Glutamatergic neuron (in vitro differentiated cells): ENCODE data around the gene SERPINA4. TPM values are rescaled to one million over a fixed set of nuclear protein-coding genes. Genes with fewer than 3 reads are reported as not detected.

Experiments used
- DNase-seq: peaks from one replicate; pipeline ENCODE4 v3.0.0; 2022
- H3K27ac Mint-ChIP-seq: one replicate; pipeline ENCODE4 v1.8.0; 2020; ENCODE audit warnings: mild to moderate bottlenecking, mixed read lengths, inconsistent platforms; ENCODE audit not compliant: unreplicated experiment
- H3K27me3 Mint-ChIP-seq: one replicate; pipeline ENCODE4 v1.8.0; 2020; ENCODE audit warnings: mild to moderate bottlenecking, moderate library complexity, mixed read lengths, inconsistent platforms; ENCODE audit not compliant: unreplicated experiment
- H3K36me3 Mint-ChIP-seq: one replicate; pipeline ENCODE4 v1.8.0; 2020; ENCODE audit warnings: mild to moderate bottlenecking, mixed read lengths, inconsistent platforms; ENCODE audit not compliant: unreplicated experiment
- H3K4me1 Mint-ChIP-seq: one replicate; pipeline ENCODE4 v1.8.0; 2020; ENCODE audit warnings: mild to moderate bottlenecking, low read depth, mixed read lengths, inconsistent platforms; ENCODE audit not compliant: unreplicated experiment
- H3K4me3 Mint-ChIP-seq: one replicate; pipeline ENCODE4 v1.8.0; 2020; ENCODE audit warnings: mild to moderate bottlenecking, mixed read lengths, inconsistent platforms; ENCODE audit not compliant: unreplicated experiment
- H3K9me3 Mint-ChIP-seq: one replicate; pipeline ENCODE4 v1.8.0; 2020; ENCODE audit warnings: mild to moderate bottlenecking, moderate library complexity, mixed read lengths, inconsistent platforms; ENCODE audit not compliant: unreplicated experiment
- CTCF ChIP-seq: fragments of 200-600 bp; sonication (generic); IDR thresholded peaks from one replicate; pipeline ENCODE4 v1.5.0; 2021; ENCODE audit not compliant: partially characterized antibody, unreplicated experiment
- total RNA-seq: library from RNA; stranded (reverse); fragmentation: NEBNext Ultra II Directional; extraction: Animal tissue kit (Norgen Biotek cat#: 25700); gene quantifications from one replicate; pipeline ENCODE4 v1.2.1, GENCODE V29; 2021; ENCODE audit not compliant: unreplicated experiment

SERPINA4 gene
- total RNA-seq, 1 donor from 2014 or later: not detected

GRCh38 chr14:94531187-94531586 lies 30.1 kb upstream of the SERPINA4 start:
- H3K27me3 Mint-ChIP-seq: peaks cover 2% of the 10 kb centered on the region
- H3K36me3 Mint-ChIP-seq: no peaks in the 10 kb centered on the region
- H3K9me3 Mint-ChIP-seq: no peaks in the 10 kb centered on the region
- no peak overlapping the region for H3K4me3 Mint-ChIP-seq
- no peak for DNase-seq
- no peaks in the 10 kb centered on the region for H3K4me1 Mint-ChIP-seq
- no peak overlapping the region for H3K27ac Mint-ChIP-seq
- TF ChIP-seq CTCF: no peak

- Mint-ChIP-seq H3K9me3 (no peaks in the 10 kb centered on the region), H3K4me3 (no peak overlapping the region), H3K4me1 (no peaks in the 10 kb centered on the region), H3K27ac (no peak overlapping the region), H3K27me3 (peaks cover 2% of the 10 kb centered on the region), H3K36me3 (no peaks in the 10 kb centered on the region)
- DNase-seq: no peak
- TF ChIP-seq CTCF: no peak
These were observed 28.8 kb upstream of the SERPINA4 start for GRCh38 chr14:94532447-94532846.

GRCh38 chr14:94535506-94535905 lies 25.7 kb upstream of the SERPINA4 start:
- Mint-ChIP-seq H3K27ac (no peak overlapping the region), H3K9me3 (no peaks in the 10 kb centered on the region), H3K36me3 (no peaks in the 10 kb centered on the region), H3K4me3 (no peak overlapping the region), H3K27me3 (no peaks in the 10 kb centered on the region), H3K4me1 (no peaks in the 10 kb centered on the region)
- TF ChIP-seq CTCF: no peak
- no peak for DNase-seq

GRCh38 chr14:94536836-94537235 lies 24.4 kb upstream of the SERPINA4 start:
- no peak for TF ChIP-seq CTCF
- no peaks in the 10 kb centered on the region for H3K9me3 Mint-ChIP-seq
- H3K4me1 Mint-ChIP-seq: no peaks in the 10 kb centered on the region
- no peak overlapping the region for H3K4me3 Mint-ChIP-seq
- H3K27me3 Mint-ChIP-seq: no peaks in the 10 kb centered on the region
- no peak overlapping the region for H3K27ac Mint-ChIP-seq
- no peaks in the 10 kb centered on the region for H3K36me3 Mint-ChIP-seq
- DNase-seq: no peak

- no peaks in the 10 kb centered on the region for H3K36me3 Mint-ChIP-seq
- no peaks in the 10 kb centered on the region for H3K27me3 Mint-ChIP-seq
- no peak overlapping the region for H3K4me3 Mint-ChIP-seq
- no peak overlapping the region for H3K27ac Mint-ChIP-seq
- no peaks in the 10 kb centered on the region for H3K4me1 Mint-ChIP-seq
- TF ChIP-seq CTCF: no peak
- H3K9me3 Mint-ChIP-seq: no peaks in the 10 kb centered on the region
- DNase-seq: no peak
These were observed 23.0 kb upstream of the SERPINA4 start for GRCh38 chr14:94538070-94538740.
